GM19468 (cell line): ENCODE data around the gene S100G.

Source experiments
- ATAC-seq: cut with Tn5 transposase; IDR thresholded peaks from one replicate; pipeline ENCODE4 v1.9.1; 2021; ENCODE audit warnings: mild to moderate bottlenecking, moderate library complexity, moderate number of reproducible peaks; ENCODE audit not compliant: unreplicated experiment; ENCODE audit errors: extremely low read depth

S100G gene

GRCh38 chrX:16643176-16643575 is 6.8 kb upstream of the S100G start:
- ATAC-seq: no peak

- no peak for ATAC-seq
Measured at GRCh38 chrX:16646366-16647138, 3.4 kb upstream of the S100G start.

- no peak for ATAC-seq
Measured at GRCh38 chrX:16651391-16652024, 1.6 kb downstream of the S100G start.

GRCh38 chrX:16653424-16653823 is 3.5 kb downstream of the S100G start:
- no peak for ATAC-seq

- no peak for ATAC-seq
Measured at GRCh38 chrX:16654093-16654492, 4.1 kb downstream of the S100G start.

- ATAC-seq: no peak
Measured at GRCh38 chrX:16658284-16658683, 8.3 kb downstream of the S100G start.

- no peak for ATAC-seq
Measured at GRCh38 chrX:16659321-16659720, 9.4 kb downstream of the S100G start.

- no peak for ATAC-seq
Measured at GRCh38 chrX:16661495-16661894, 11.5 kb downstream of the S100G start.

- no peak for ATAC-seq
Measured at GRCh38 chrX:16662402-16662801, 12.4 kb downstream of the S100G start.

- ATAC-seq: no peak
Measured at GRCh38 chrX:16664074-16664473, 14.1 kb downstream of the S100G start.

- no peak for ATAC-seq
Measured at GRCh38 chrX:16664626-16665025, 14.7 kb downstream of the S100G start.

GRCh38 chrX:16665089-16665488 is 15.1 kb downstream of the S100G start:
- no peak for ATAC-seq

GRCh38 chrX:16666541-16666940 is 16.6 kb downstream of the S100G start:
- ATAC-seq: no peak

GRCh38 chrX:16671005-16671404 is 21.0 kb downstream of the S100G start:
- ATAC-seq: no peak

GRCh38 chrX:16678689-16679088 is 28.7 kb downstream of the S100G start:
- ATAC-seq: no peak

- no peak for ATAC-seq
Measured at GRCh38 chrX:16683007-16683664, 33.2 kb downstream of the S100G start.

- ATAC-seq: no peak
Measured at GRCh38 chrX:16687514-16687913, 37.6 kb downstream of the S100G start.

- no peak for ATAC-seq
Measured at GRCh38 chrX:16695079-16695676, 45.2 kb downstream of the S100G start.

GRCh38 chrX:16696956-16697355 is 47.0 kb downstream of the S100G start:
- ATAC-seq: no peak

GRCh38 chrX:16699389-16699788 is 49.4 kb downstream of the S100G start:
- no peak for ATAC-seq

GRCh38 chrX:16700734-16701133 is 50.8 kb downstream of the S100G start:
- no peak for ATAC-seq
